T-helper 2 cell treated with Interferon-gamma antibody and Interleukin-4, amounts not matched to agents 100 ng/mL and 5 ng/mL, for 36 hours (primary cell): ENCODE measurements around the gene NEK10. TPM values are rescaled to one million over a fixed set of nuclear protein-coding genes. Genes with fewer than 3 reads are reported as not detected.
"Not testable (repeated sequence)": the region's sequence is repeated elsewhere in the genome, so short reads cannot be mapped to it uniquely, and the experiment has no call there.

Experiments
- intact Hi-C: fragments of 100-400 bp; cut with micrococcal nuclease; formaldehyde crosslinking; loops from one replicate; pipeline ENCODE4 v1.15.1; 2023
- total RNA-seq: library from RNA; stranded (reverse); gene quantifications from 2 replicates; pipeline ENCODE4 v1.2.3, GENCODE V29; 2022

The NEK10 gene, protein sequence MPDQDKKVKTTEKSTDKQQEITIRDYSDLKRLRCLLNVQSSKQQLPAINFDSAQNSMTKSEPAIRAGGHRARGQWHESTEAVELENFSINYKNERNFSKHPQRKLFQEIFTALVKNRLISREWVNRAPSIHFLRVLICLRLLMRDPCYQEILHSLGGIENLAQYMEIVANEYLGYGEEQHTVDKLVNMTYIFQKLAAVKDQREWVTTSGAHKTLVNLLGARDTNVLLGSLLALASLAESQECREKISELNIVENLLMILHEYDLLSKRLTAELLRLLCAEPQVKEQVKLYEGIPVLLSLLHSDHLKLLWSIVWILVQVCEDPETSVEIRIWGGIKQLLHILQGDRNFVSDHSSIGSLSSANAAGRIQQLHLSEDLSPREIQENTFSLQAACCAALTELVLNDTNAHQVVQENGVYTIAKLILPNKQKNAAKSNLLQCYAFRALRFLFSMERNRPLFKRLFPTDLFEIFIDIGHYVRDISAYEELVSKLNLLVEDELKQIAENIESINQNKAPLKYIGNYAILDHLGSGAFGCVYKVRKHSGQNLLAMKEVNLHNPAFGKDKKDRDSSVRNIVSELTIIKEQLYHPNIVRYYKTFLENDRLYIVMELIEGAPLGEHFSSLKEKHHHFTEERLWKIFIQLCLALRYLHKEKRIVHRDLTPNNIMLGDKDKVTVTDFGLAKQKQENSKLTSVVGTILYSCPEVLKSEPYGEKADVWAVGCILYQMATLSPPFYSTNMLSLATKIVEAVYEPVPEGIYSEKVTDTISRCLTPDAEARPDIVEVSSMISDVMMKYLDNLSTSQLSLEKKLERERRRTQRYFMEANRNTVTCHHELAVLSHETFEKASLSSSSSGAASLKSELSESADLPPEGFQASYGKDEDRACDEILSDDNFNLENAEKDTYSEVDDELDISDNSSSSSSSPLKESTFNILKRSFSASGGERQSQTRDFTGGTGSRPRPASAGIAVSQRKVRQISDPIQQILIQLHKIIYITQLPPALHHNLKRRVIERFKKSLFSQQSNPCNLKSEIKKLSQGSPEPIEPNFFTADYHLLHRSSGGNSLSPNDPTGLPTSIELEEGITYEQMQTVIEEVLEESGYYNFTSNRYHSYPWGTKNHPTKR
- total RNA-seq, result 1.5 TPM in 2 replicates

DNA sequence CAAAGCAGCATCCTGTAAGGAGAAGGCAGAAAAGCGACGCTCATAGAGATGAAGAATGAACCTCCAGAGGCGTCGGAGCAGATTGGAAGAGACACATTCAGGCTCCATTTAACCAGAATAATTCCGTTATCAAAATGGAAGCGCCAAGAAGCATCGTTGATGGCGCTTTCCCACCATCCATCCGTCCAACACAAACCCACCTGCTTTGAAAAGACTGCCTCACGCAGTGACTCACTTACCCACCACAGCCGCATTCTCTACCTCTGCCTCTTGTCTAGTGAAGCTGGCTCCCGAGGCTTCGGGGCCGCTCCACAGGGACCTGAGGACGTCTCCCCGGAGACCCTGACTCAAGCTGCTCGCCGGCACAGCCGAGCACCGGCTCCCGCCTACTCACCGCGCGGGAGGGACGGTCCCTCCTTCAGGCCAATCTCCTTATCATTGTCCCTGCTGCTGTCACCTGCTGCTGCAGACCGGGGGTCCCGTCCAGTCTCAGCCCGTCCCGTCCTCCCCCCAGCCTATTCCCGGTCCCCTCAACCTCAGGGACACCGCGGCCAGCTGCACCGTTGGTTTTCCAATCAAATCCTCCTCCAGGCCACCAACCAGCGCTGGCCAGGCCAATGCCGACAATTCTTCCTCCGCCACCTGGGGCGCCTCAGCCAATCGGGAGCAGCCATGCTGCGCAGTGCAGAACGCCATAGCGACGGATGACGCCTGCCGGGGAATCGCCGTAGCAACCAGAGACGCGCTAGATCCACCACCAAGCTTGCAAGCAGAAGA is at the start of gene NEK10:
TSS of gene NEK10 (minus strand) at position 553 of the 777 bp plus-strand sequence. CDS start 16,501 bp downstream, outside the sequence.
- intact Hi-C loops, result loop anchor here (1.0 to 2.0 kb wide), 4 partner anchors 12 to 1704 kb away; partner anchors contain the start of genes AZI2, SLC4A7, TOP2B and ZCWPW2

DNA sequence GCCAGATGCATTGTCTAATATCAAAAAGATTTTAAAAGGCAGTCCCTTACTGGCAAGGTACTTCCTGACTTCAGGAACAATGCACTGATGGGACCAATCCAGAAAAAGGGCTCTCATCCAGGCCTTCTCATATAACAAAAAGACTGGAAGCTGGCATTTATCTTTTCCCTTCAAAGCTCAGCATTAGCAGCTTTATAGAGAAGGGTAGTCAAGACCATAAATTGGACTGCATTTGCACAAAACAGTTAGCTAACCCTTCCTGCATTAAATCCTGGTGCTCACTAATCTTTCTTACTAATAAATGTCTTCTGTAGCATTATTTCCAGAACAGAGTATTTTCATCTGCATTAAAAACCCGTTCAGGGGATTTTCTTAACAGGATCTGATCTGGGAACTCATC is 46.0 kb upstream of the NEK10 start:
- intact Hi-C loops, result no loop called here

DNA sequence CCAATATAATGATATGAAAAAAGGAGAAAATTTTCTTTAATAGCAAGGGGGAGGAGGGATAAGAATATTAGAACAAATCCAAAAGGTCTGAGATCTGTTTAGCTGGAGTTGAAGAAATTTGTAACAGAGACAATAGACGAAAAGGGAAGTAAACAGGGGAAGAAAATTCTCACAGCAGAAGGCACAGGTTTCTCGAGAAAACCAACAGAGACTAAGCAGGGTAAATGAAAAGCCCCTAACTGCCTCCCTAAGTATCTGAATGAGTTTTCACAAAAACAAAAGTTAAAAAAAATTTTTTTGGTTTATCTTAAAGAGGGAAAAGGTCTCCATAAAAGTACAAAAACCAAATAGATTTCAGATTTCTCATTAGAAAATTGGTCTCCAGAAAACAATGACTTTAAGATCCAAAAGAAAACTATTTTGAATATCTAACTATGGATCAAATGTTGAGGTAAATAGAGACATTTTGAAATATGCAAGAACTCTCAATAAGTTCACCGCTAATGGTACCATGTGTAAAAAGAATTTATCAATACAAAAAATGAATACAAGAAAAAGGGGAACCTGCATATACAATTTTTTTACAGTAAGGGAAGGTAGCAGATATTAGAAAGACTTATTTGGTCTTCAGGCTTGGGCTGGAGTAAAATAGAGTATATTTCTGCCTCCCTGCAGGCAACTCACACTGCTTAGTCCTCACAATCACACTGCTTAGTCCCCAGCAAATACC is 23.9 kb upstream of the NEK10 start:
- intact Hi-C loops, result no loop called here

DNA sequence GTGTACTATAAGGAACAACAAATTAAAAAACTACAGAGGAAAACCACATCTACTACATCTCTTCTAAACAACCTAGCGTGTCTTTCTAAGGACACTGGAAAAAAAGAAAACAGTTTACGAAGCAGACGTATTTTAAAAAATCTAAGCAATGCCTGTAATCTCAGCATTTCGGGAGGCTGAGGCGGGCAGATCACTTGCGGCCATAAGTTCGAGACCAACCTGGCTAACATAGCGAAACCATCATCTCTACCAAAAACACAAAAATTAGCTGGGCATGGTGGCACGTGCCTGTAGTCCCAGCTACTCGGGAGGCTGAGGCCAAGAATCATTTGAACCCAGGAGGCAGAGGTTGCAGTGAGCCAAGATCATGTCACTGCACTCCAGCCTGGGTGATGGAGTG is 23.2 kb upstream of the NEK10 start:
- intact Hi-C loops, result not testable (repeated sequence)

DNA sequence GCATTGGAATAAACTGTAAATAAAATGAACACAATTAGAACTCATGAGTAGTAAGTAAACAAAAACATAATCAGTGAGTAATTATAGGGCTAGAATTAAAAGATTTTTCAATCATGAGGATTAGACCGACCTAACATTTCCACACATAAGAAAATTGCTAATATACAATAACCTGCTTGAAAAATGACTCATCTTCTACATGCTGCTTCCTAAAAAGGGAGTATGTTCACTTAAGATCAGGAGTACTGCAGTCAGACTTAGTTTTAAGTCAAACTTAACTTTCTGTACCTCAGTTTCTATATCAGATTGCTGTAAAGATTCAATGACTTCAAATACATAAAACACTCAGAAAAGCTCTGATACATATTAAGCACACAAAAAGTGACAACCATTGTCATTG is 22.6 kb upstream of the NEK10 start:
- intact Hi-C loops, result no loop called here

DNA sequence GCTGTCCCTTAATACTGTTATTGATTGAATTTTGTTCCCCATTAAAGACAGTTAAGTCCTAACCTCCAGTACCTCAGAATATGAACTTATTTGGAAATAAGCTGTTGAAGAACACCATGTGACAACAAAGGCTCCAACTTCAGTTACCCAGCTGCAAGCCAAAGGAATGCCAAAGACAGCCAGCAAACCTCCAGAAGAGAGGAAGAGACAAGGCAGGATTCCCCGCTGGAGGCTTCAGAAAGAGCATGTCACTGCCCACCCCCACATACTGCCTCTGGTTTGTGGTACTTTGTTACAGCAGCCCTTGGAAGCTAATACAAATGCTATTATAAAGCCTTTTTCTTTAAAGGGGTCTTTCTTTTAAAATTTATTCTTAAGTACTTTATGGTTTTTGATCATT is 18.4 kb upstream of the NEK10 start:
- intact Hi-C loops, result no loop called here

DNA sequence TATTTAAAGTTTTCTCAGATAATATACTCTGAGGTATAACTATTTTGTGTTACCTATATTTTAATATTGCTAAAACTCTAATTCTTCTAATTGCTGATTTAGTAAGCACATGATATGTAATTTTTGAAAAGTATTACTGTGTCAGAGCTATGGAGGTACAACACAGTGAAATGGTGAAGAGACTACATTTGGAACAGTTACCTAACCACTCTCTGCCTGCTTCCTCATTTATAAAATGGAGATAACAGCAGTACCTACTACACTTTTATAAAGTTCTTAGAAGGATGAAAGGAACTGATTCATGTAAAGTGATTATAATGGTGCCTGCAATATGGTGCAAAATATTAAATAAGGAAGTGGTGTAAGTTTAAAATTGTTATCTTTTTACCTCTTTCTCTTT is 16.3 kb upstream of the NEK10 start:
- intact Hi-C loops, result no loop called here

DNA sequence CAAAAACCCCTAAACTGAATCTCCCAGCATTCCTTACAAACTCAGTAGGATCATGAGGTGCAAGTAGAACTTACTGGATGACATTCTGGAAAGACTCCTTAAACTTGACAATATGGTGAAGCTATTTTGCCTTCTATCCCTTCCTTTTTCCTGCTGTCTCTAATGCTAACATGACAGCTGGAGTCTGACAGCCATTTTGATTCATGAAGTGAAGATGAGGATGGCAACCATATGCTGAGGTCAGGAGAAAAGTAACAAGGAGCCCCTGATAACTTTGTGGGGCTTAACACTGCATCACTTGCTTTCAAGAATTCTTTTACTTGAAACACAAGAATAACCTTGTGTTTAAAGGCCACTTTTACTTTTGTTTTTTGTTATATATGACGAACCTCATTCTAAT is 15.0 kb upstream of the NEK10 start:
- intact Hi-C loops, result no loop called here

DNA sequence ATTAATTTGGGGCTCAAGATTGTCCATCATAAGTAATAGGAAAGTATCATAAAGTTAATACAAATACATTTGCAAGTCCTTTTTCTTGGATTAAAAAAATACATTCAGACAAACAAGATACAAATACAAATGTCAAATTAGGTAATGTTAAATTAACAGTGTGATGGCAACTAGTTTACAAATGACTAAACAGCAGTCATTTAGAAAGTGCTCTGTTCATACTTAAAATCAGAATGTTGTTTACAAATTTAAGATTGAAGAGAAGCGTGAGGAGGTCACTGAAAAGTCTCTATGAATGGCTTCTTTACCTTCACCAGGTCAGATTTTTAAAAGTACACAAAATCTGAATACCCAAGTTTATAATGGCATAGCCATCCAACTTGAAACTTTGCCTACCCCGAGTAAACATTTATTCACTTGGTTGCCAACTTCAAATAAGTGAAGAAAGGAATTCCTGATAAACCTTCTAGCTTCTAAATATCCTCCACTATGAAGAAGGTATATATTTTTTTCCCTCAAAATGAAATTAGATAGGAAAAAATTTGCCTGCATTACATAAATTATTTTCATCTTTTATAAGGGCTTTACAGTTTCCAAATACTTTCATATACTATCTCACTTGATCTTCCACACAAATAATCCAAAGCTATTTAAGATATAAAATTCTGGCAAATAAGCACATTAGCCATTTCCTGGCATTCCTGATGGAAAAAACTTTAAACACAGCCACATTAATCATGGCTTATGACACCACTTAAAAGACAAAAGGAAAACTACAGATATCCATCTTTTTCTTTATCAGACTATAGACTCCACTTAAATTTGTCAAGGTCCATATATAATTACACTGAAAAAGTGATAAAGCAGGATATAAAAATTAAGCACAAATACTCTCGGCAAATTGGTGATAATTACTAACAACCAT is 11.5 kb upstream of the NEK10 start:
- intact Hi-C loops, result no loop called here

DNA sequence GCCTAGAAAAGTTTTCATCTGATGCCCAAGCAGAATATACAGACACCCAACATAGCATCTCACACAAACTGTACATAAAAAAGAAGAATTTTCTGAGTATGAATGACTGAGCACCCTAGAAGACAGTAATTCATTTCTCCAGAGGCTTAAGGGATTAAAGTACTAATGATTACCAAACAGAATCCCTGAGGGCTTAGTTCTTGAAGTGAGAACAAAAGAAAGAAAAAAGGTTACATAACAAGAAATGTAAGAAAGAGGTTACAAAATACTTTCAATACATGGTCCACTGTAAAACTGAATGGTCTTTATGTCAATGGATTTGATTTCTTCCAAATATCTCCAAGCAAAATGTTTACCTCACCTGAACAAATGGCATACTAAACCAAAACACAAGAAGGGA is 9.1 kb upstream of the NEK10 start:
- intact Hi-C loops, result no loop called here

DNA sequence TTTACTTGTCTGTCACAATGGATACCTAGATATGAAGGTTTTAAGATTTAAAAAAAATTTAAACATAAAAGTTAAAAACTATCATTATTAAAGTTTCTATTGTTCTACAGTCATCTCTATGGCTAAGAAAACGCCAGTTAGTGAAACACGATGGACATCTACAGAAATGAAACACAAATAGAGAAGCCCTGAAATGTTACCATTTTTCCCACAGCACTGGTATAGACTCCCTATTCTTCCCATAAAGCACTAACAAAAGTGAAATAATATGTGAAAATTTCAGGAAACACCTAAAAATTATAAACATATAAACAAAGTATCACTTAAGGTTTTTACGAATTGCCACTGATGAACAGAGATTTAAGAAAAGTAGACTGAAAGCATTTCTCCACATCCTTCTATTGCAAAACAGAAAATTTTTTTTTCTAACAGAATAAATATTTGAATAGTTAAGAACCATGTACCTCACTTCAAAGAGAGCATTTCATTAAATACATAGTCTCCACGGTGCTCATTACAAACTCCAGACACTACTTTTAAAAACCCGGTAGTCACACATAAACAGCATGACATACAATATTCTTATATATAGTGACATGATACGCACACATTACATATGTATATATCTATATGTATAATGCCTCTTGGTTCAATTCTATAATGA is 7.1 kb upstream of the NEK10 start:
- intact Hi-C loops, result no loop called here

DNA sequence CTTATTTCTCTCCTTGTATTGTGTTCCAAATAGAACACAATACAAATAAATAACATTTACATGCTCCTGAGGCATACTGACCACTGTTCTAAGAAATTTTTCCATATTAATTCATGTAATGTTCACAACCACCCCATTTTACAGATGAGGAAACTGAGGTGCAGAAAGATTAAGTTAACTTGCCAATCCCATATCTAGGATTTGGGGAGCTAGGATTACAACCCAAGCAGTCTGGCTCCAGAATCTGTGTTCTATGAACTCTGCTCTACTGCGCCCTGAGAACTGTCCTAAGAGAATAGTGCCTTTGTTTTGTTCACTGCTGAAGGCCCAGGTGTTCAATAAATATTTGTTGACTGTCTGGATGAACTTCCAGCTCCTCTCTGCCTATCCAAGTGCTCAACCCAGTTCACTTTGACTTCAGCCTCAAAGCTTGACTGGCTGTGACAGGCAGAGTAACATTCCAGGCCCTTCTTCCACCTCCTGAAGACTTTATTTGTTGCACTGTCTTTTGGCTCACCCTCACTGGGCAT is 3.1 kb downstream of the NEK10 start:
- intact Hi-C loops, result no loop called here

DNA sequence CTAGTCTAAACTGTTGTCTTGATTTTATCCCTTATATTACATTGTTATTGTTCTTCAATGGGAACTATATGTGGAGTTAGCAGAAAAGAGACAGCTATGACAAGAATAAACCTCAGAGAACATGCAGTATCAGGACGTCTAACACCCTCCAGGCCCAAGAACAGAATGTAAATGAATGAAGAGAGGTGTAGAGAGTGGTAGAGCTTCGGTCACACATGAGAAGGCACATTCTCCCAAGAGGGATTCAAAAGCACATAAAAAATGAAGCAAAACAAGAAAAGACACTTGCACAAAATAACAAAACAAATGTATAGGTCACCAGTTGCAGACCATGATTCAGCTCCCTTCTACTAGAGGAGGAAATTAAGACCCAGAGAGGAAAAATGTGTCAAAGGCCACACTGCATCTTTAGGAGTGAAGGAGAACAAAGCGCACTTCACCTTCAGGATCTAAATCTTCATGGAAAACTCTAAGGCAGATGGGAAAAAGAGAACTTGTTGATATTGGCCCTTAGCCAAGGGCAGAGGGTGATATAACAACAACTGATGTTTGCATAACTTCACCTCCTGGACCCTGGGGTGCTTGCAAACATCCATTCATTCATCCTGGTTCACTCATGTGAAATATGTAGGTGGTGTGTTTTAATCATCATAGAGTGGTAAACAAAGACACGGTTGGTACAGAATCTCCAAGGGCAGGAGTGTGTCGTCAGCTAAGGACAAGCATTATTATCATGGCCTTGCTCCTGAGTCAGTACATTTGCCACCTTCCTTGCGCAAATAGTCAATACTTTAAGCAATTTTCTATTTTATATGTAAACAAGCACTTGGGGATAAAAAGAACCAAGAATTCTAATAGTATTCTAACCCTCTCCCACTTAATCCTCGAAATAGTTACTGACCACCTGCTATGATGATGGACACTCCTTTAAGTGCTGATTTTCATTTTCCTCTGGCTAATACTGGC is 8.8 kb downstream of the NEK10 start:
- intact Hi-C loops, result no loop called here

DNA sequence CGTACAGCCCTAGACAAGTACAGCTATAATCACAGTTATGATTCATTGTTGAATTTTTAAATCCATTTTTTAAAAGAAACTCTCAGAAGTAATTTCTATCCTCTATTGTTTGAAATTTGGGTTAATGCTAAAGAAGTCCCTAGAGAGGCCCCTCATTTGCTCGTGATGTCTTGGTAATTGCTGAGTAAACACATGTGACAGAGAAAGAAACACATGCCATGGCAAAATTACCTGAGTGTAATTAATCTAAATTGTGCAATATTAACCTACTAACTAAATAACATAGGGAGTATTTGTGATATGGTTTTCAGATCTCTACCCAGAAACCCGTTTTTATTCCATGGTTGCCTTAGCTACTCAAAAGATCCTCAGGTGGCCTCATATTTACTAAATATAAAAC is 10.8 kb downstream of the NEK10 start:
- intact Hi-C loops, result loop anchor here (2.0 to 5.0 kb wide), 4 partner anchors 46 to 970 kb away; partner anchors contain the start of gene SLC4A7

DNA sequence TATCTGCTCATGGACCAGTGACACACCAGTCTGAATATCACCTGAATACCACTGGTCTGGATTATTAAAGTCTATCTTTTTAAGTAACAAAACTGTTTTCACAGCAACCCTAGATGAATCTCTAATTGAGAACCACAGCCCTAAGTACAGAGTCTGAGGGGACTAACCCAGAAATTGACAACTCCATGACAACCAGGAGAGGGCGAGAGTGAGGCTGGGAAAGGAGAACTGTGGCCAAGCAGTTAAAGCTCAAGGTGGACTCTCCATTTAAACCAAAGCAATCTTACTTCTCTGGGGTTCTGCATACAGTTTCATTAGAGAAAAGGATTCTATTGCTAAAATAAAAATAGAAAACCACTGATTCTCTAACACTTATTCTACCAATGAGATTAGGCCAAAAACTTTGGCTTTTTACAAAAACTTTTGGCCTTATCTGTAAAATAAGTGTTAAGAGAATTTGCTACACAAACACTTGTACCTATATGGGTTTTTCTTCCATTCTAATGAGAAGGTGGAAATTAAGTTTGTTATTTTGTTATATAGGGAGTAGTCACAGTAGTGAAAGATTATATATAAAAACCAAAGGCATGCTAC is 11.4 kb downstream of the NEK10 start:
- intact Hi-C loops, result loop anchor here (1.0 to 5.0 kb wide), 7 partner anchors 12 to 971 kb away; partner anchors contain the start of genes NEK10 and SLC4A7

DNA sequence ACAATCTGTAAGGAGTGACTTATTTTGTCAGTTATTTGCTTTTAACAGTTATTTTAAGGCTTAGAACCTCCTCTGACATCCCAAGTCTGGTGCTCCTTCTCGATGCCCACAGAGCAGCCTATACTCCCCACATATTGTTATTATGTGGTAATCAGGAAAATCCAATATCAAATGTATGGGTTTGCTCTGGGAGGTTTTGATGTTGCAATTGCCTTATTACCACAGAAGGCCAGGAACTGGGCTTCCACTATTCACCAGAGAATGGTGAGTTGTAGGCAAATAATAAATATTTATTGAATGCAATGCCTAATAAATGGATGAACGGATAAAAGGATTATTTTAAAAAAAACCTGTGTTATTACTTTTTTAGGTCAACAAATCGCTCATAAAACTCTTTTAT is 12.2 kb downstream of the NEK10 start:
- intact Hi-C loops, result loop anchor here (1.0 to 5.0 kb wide), 5 partner anchors 12 to 324 kb away; partner anchors contain the start of gene NEK10
